Measurements from ENCODE around the gene LRRC8D.
"Not testable (repeated sequence)": the region's sequence is repeated elsewhere in the genome, so short reads cannot be mapped to it uniquely, and the experiment has no call there.

DNA sequence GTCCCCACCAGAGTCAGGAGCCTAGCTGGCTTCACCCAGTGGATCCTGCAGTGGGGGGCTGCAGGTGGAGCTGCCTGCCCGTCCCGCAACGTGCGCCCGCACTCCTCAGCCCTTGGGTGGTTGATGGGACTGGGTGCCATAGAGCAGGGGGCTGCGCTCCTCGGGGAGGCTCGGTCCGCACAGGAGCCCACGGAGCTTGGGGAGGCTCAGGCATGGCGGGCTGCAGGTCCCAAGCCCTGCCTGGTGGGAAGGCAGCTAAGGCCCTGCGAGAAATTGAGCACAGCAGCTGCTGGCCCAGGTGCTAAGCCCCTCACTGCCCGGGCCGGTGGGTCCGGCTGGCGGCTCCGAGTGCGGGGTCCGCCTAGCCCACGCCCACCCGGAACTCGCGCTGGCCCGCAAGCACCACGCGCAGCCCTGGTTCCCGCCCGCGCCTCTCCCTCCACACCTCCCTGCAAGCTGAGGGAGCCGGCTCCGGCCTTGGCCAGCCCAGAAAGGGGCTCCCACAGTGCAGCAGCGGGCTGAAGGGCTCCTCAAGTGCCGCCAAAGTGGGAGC lies 163.8 kb downstream of the LRRC8D start:
- not testable (repeated sequence) for TF ChIP-seq POLR2AphosphoS5 (IDR thresholded peaks at IDR 0.05; ENCODE audit: low read depth, low read length); REST (IDR thresholded peaks at IDR 0.05; ENCODE audit: insufficient read depth in 1 of 2, low read depth in 2 of 2, low read length in 1 of 2); TCF7L2 (IDR thresholded peaks at IDR 0.05; ENCODE audit: low read depth, low read length)
- TF ChIP-seq, protein P1, sequence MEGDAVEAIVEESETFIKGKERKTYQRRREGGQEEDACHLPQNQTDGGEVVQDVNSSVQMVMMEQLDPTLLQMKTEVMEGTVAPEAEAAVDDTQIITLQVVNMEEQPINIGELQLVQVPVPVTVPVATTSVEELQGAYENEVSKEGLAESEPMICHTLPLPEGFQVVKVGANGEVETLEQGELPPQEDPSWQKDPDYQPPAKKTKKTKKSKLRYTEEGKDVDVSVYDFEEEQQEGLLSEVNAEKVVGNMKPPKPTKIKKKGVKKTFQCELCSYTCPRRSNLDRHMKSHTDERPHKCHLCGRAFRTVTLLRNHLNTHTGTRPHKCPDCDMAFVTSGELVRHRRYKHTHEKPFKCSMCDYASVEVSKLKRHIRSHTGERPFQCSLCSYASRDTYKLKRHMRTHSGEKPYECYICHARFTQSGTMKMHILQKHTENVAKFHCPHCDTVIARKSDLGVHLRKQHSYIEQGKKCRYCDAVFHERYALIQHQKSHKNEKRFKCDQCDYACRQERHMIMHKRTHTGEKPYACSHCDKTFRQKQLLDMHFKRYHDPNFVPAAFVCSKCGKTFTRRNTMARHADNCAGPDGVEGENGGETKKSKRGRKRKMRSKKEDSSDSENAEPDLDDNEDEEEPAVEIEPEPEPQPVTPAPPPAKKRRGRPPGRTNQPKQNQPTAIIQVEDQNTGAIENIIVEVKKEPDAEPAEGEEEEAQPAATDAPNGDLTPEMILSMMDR (IDR thresholded peaks at IDR 0.05) = not testable (repeated sequence)

Data from Panc1 (cell line).